Cerebellar cortex (tissue), 1 donor: ENCODE measurements around the gene BPIFB2.

Experiments used
- DNase-seq: peaks from one replicate; pipeline ENCODE4 v3.0.0-alpha.2; 2015; ENCODE audit warnings: low spot score

BPIFB2 gene

GRCh38 chr20:33006776-33007375 lies 628 bp upstream of the BPIFB2 start:
- DNase-seq: no peak

GRCh38 chr20:33008336-33009213 lies 1.1 kb downstream of the BPIFB2 start:
- DNase-seq: no peak

- no peak for DNase-seq
These were observed 2.0 kb downstream of the BPIFB2 start for GRCh38 chr20:33009214-33010132.

- no peak for DNase-seq
These were observed 2.6 kb downstream of the BPIFB2 start for GRCh38 chr20:33010133-33010504.

GRCh38 chr20:33010674-33011449 lies 3.4 kb downstream of the BPIFB2 start:
- DNase-seq: no peak

GRCh38 chr20:33012327-33013189 lies 5.1 kb downstream of the BPIFB2 start:
- DNase-seq: no peak

GRCh38 chr20:33013701-33014326 lies 6.3 kb downstream of the BPIFB2 start:
- no peak for DNase-seq

- DNase-seq: no peak
These were observed 7.0 kb downstream of the BPIFB2 start for GRCh38 chr20:33014336-33015113.

- DNase-seq: no peak
These were observed 7.6 kb downstream of the BPIFB2 start for GRCh38 chr20:33015114-33015484.

GRCh38 chr20:33015700-33016580 lies 8.4 kb downstream of the BPIFB2 start:
- DNase-seq: no peak

- DNase-seq: no peak
These were observed 9.1 kb downstream of the BPIFB2 start for GRCh38 chr20:33016581-33017109.

- DNase-seq: no peak
These were observed 10.0 kb downstream of the BPIFB2 start for GRCh38 chr20:33017542-33017941.

GRCh38 chr20:33018169-33018931 lies 10.8 kb downstream of the BPIFB2 start:
- no peak for DNase-seq

GRCh38 chr20:33019465-33020277 lies 12.2 kb downstream of the BPIFB2 start:
- no peak for DNase-seq

GRCh38 chr20:33020278-33021161 lies 13.0 kb downstream of the BPIFB2 start:
- DNase-seq: no peak

- no peak for DNase-seq
These were observed 14.4 kb downstream of the BPIFB2 start for GRCh38 chr20:33021879-33022278.
